Natural killer cell treated with Interleukin-12 subunit alpha and Interleukin-12 subunit beta and Interleukin-15 and Interleukin-18, amount 100 ng/mL, for 72 hours (primary cell): ENCODE measurements around the gene LRRC73. TPM values are rescaled to one million over a fixed set of nuclear protein-coding genes. Genes with fewer than 3 reads are reported as not detected.
A peak's percentile ranks its signal among the peaks of the same experiment; 100 is the strongest.
"Not testable (repeated sequence)": the region's sequence is repeated elsewhere in the genome, so short reads cannot be mapped to it uniquely, and the experiment has no call there.

Experiments
- ATAC-seq, 2 donors: fragments of 150-1000 bp; cut with Tn5 transposase in 1 of 2; sonication (Bioruptor Pico), chemical (Tn5 transposase) in 1 of 2; 2 replicates each; pipeline ENCODE4 v1.10.0; 2021
- DNase-seq: peaks from one replicate; pipeline ENCODE4 v3.0.0; 2022; ENCODE audit warnings: low spot score
- H3K27ac Mint-ChIP-seq, 2 donors: 1 replicate in 1 of 2; 2 replicates in 1 of 2; pipeline ENCODE4 v1.8.0; 2022; ENCODE audit warnings: mixed read lengths in 2 of 2, mild to moderate bottlenecking in 1 of 2, moderate library complexity in 1 of 2
- H3K27me3 Mint-ChIP-seq, 2 donors: 1 replicate in 1 of 2; 2 replicates in 1 of 2; pipeline ENCODE4 v1.8.0; 2022; ENCODE audit warnings: mixed read lengths in 2 of 2
- H3K36me3 Mint-ChIP-seq: one replicate; pipeline ENCODE4 v1.8.0; 2022; ENCODE audit warnings: mixed read lengths
- H3K4me1 Mint-ChIP-seq, 2 donors: 1 replicate in 1 of 2; 2 replicates in 1 of 2; pipeline ENCODE4 v1.8.0; 2022; ENCODE audit warnings: low read depth in 2 of 2, mixed read lengths in 2 of 2, mild to moderate bottlenecking in 1 of 2
- H3K4me3 Mint-ChIP-seq: one replicate; pipeline ENCODE4 v1.8.0; 2022; ENCODE audit warnings: mixed read lengths
- H3K9me3 Mint-ChIP-seq: 2 replicates; pipeline ENCODE4 v1.8.0; 2022; ENCODE audit warnings: mixed read lengths
- total RNA-seq, 2 donors: library from RNA; stranded (reverse); gene quantifications; one replicate each; pipeline ENCODE4 v1.2.3, GENCODE V29; 2022

LRRC73 gene
- total RNA-seq, 2 donors from 2014 or later, result 0.36 to 0.39 TPM

DNA sequence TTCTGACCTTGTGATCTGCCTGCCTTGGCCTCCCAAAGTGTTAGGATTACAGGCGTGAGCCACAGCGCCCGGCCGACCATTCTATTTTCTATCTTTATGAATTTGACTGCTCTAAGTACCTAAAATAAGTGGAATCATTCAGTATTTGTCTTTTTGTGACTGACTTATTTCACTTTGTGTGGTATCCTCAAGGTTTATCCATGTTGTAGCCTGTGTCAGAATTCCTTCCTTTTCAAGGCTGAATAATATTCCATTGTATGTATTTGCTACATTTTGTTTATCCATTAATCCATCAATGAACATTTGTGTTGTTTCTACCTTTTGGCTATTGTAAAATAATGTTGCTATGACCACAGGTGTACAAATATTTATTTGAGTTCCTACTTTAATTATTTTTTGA, 37.6 kb downstream of the LRRC73 start:
- DNase-seq, result no peak
- H3K4me1 Mint-ChIP-seq, result peaks cover 10 to 11% of the 10 kb centered on the region in 2 donors
- peaks cover 0 to 16% of the 10 kb centered on the region in 2 donors for H3K27me3 Mint-ChIP-seq
- H3K9me3 Mint-ChIP-seq, result no peaks in the 10 kb centered on the region
- ATAC-seq, result no peak
- H3K36me3 Mint-ChIP-seq, result no peaks in the 10 kb centered on the region
- no peak overlapping the region for H3K4me3 Mint-ChIP-seq
- H3K27ac Mint-ChIP-seq, result no peak overlapping the region

DNA sequence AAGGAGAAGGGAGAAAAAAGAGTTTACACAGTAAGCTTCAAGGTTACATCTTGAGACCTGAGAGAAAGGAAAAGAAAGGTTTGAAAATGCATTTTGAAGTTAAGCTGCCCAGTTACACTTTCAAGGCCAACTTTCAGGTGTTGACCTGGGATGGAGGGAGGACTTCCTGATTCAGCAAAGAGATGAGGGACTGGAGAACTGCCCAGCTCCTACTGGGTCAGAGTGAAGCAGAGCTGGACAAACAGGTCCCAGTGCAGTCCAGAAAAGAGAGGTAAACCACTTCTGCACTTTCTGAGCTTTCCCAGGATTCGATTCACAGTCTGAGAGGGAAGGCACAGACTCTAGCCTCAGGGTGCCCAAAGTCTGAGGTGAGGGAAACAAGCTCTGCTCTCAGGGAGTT, 38.7 kb downstream of the LRRC73 start:
- Mint-ChIP-seq H3K27me3 (peaks cover 6 to 21% of the 10 kb centered on the region in 2 donors), H3K4me3 (no peak overlapping the region), H3K4me1 (peaks cover 0 to under 1% of the 10 kb centered on the region in 2 donors), H3K9me3 (no peaks in the 10 kb centered on the region), H3K36me3 (no peaks in the 10 kb centered on the region), H3K27ac (no peak overlapping the region)
- no peak for DNase-seq
- no peak for ATAC-seq

- Mint-ChIP-seq H3K27ac (no peak overlapping the region), H3K4me3 (no peak overlapping the region), H3K9me3 (no peaks in the 10 kb centered on the region), H3K4me1 (no peaks in the 10 kb centered on the region), H3K27me3 (peaks cover 6 to 21% of the 10 kb centered on the region in 2 donors), H3K36me3 (no peaks in the 10 kb centered on the region)
- ATAC-seq (peak in 1 of 2 donors; percentile 33), DNase-seq (no peak)
Measured at GRCh38 chr6:43469947-43470346, 40.2 kb downstream of the LRRC73 start.

DNA sequence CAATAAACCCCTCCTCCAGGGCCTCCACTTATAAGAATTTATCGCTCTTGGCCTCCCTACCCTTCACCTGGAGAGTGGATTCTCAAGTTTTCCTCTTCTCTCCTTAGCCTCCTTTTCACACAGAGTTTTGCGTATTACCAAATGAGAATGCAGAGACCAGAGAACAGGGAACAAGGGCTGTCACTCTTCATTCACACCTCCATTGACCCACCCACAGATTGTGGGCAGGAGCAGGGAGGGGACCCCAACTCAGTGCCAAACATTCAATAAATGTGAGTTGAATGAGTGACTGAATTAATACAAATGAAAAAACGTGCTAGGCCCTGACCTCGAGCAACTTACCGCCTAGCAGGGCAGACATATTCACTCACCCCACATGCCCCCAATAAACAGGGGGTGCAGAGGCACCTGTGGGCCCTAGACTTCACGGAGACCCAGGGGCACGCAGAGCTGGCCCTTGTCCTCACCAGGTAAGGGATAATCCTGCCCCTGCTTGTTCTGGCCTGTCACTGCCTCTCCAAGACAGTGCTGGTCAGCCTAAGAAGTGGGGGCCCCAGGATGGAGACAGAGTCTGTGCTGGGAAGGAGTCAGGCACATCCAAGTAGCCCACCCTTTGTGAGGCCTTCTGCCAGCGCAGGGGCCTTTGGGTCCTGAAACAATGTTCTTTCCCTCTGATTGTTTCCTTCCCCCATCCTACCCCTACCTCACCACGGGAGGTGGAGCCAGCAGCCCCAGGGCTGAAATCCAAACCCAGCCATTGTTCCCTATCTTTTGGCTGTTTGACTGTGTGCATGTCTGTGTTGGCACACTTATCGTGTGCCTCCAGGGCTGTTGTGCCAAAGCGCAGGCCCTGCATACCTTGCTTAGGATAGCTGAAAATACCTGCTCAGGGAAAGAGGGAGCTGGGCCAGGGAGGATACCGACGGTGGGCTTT, 41.1 kb downstream of the LRRC73 start:
- H3K9me3 Mint-ChIP-seq, result no peaks in the 10 kb centered on the region

GRCh38 chr6:43468240-43468639, 41.9 kb downstream of the LRRC73 start:
- no peak overlapping the region for H3K4me3 Mint-ChIP-seq
- no peaks in the 10 kb centered on the region for H3K9me3 Mint-ChIP-seq
- no peaks in the 10 kb centered on the region for H3K4me1 Mint-ChIP-seq
- peaks cover 15 to 22% of the 10 kb centered on the region in 2 donors for H3K27me3 Mint-ChIP-seq
- no peak for ATAC-seq
- H3K27ac Mint-ChIP-seq, result no peak overlapping the region
- no peak for DNase-seq
- H3K36me3 Mint-ChIP-seq, result no peaks in the 10 kb centered on the region

More for the DNA sequence above, 41.1 kb downstream of the LRRC73 start:
- H3K4me3 Mint-ChIP-seq, result no peak overlapping the region
- H3K36me3 Mint-ChIP-seq, result no peaks in the 10 kb centered on the region
- DNase-seq, result no peak
- no peak overlapping the region for H3K27ac Mint-ChIP-seq
- H3K4me1 Mint-ChIP-seq, result no peaks in the 10 kb centered on the region
- H3K27me3 Mint-ChIP-seq, result peaks cover 11 to 21% of the 10 kb centered on the region in 2 donors
- no peak for ATAC-seq

DNA sequence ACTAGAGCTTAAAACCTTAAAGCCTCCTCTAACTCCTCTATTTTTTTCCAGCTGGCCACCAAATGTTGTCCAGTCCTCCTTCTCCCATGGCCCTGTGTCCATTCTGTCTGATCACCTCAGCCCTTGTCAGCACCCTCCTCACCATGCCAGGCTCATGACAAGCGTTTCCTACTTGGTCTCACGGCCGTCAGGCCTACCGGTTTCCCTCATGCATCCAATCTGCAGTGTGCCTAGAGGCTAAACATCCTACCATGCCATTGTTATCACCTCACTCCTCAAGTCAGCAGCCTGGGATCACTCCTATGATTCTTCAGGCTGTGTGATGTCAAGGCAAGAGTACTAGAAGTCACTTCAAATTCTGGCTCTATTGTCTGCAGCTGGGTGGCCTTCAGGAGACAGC, 42.4 kb downstream of the LRRC73 start:
- H3K9me3 Mint-ChIP-seq, result no peaks in the 10 kb centered on the region
- peaks cover 20 to 25% of the 10 kb centered on the region in 2 donors for H3K27me3 Mint-ChIP-seq
- H3K4me3 Mint-ChIP-seq, result no peak overlapping the region
- H3K36me3 Mint-ChIP-seq, result no peaks in the 10 kb centered on the region
- ATAC-seq (no peak), DNase-seq (no peak)
- no peak overlapping the region for H3K27ac Mint-ChIP-seq
- H3K4me1 Mint-ChIP-seq, result no peaks in the 10 kb centered on the region

DNA sequence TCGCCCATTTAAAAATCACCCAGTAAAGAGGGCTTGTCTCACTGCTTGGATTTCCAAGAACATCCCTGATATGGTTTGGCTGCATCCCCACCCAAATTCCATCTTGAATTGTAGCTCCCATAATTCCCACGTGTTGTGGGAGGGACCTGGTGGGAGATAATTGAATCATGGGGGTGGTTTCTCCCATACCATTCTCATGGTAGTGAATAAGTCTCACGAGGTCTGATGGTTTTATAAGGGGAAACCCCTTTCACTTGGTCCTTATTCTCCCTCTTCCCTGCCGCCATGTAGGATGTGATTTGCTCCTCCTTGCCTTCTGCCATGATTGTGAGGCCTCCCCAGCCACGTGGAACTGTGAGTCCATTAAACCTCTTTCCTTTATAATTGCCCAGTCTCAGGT, 42.9 kb downstream of the LRRC73 start:
- H3K4me1 Mint-ChIP-seq, H3K36me3 Mint-ChIP-seq, H3K9me3 Mint-ChIP-seq, H3K27ac Mint-ChIP-seq, H3K4me3 Mint-ChIP-seq, DNase-seq, ATAC-seq: not testable (repeated sequence)
- H3K27me3 Mint-ChIP-seq, result peaks cover 25 to 30% of the 10 kb centered on the region in 2 donors

GRCh38 chr6:43465948-43466347, 44.2 kb downstream of the LRRC73 start:
- Mint-ChIP-seq H3K4me1 (no peaks in the 10 kb centered on the region), H3K36me3 (no peaks in the 10 kb centered on the region), H3K27me3 (peaks cover 27 to 36% of the 10 kb centered on the region in 2 donors), H3K9me3 (no peaks in the 10 kb centered on the region), H3K4me3 (no peak overlapping the region), H3K27ac (no peak overlapping the region)
- DNase-seq (no peak), ATAC-seq (no peak)

GRCh38 chr6:43464337-43464736, 45.8 kb downstream of the LRRC73 start:
- Mint-ChIP-seq H3K4me3 (no peak overlapping the region), H3K9me3 (no peaks in the 10 kb centered on the region), H3K27me3 (peaks cover 23 to 36% of the 10 kb centered on the region in 2 donors), H3K27ac (no peak overlapping the region), H3K4me1 (no peaks in the 10 kb centered on the region), H3K36me3 (no peaks in the 10 kb centered on the region)
- DNase-seq (no peak), ATAC-seq (no peak)

- Mint-ChIP-seq H3K36me3 (no peaks in the 10 kb centered on the region), H3K9me3 (no peaks in the 10 kb centered on the region), H3K4me1 (no peaks in the 10 kb centered on the region), H3K27me3 (peaks cover 16 to 38% of the 10 kb centered on the region in 2 donors), H3K27ac (no peak overlapping the region), H3K4me3 (no peak overlapping the region)
- ATAC-seq (no peak), DNase-seq (no peak)
Measured at GRCh38 chr6:43461936-43462335, 48.2 kb downstream of the LRRC73 start.

GRCh38 chr6:43460032-43460431, 50.1 kb downstream of the LRRC73 start:
- Mint-ChIP-seq H3K36me3 (no peaks in the 10 kb centered on the region), H3K27ac (no peak overlapping the region), H3K27me3 (peaks cover 18 to 44% of the 10 kb centered on the region in 2 donors), H3K9me3 (no peaks in the 10 kb centered on the region), H3K4me1 (peaks cover 7 to 8% of the 10 kb centered on the region in 2 donors), H3K4me3 (no peak overlapping the region)
- DNase-seq (no peak), ATAC-seq (no peak)

DNA sequence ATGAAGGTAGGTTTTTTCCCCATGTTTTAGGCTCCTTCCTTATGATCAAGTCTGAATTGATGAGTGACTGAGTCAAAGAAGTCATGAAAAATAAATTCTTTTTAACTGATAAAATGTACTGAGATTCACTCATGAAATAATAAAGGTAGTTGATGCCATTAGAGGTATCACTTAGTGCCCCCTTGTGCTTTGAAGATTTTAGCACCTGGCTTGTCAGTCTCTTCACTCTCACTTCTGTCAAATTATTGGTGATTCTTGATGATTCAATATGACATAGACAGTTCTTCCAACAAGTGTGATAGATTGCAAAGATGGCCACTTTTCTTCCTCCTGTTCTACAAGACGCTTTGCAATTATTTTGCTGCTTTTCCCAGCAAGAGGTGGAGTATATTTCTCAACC, 50.6 kb downstream of the LRRC73 start:
- no peak overlapping the region for H3K27ac Mint-ChIP-seq
- H3K4me3 Mint-ChIP-seq, result no peak overlapping the region
- no peaks in the 10 kb centered on the region for H3K36me3 Mint-ChIP-seq
- ATAC-seq, result no peak
- H3K27me3 Mint-ChIP-seq, result peaks cover 18 to 44% of the 10 kb centered on the region in 2 donors
- H3K4me1 Mint-ChIP-seq, result peaks cover 8% of the 10 kb centered on the region in 2 donors
- no peak for DNase-seq
- H3K9me3 Mint-ChIP-seq, result no peaks in the 10 kb centered on the region

DNA sequence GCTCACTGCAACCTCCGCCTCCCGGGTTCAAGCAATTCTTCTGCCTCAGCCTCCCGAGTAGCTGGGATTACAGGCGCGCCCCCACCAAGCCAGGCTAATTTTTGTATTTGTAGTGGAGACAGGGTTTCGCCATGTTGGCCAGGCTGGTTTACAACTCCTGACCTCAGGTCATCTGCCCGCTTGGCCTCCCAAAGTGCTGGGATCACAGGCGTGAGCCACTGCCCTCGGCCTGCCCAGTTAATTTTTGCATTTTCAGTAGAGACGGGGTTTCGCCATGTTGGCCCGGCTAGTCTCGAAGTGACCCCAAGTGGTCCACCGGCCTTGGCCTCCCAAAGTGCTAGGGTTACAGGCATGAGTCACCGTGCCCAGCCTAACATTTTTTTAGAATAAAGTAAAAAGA, 52.0 kb downstream of the LRRC73 start:
- not testable (repeated sequence) for DNase-seq, H3K36me3 Mint-ChIP-seq, ATAC-seq, H3K9me3 Mint-ChIP-seq, H3K27ac Mint-ChIP-seq, H3K4me3 Mint-ChIP-seq
- H3K27me3 Mint-ChIP-seq, result peaks cover 16 to 34% of the 10 kb centered on the region in 2 donors
- H3K4me1 Mint-ChIP-seq, result peaks cover 13 to 16% of the 10 kb centered on the region in 2 donors

- H3K9me3 Mint-ChIP-seq, result no peaks in the 10 kb centered on the region
- DNase-seq (no peak), ATAC-seq (no peak)
- peaks cover 13 to 29% of the 10 kb centered on the region in 2 donors for H3K27me3 Mint-ChIP-seq
- peaks cover 13 to 16% of the 10 kb centered on the region in 2 donors for H3K4me1 Mint-ChIP-seq
- no peak overlapping the region for H3K27ac Mint-ChIP-seq
- H3K36me3 Mint-ChIP-seq, result no peaks in the 10 kb centered on the region
- no peak overlapping the region for H3K4me3 Mint-ChIP-seq
Measured at GRCh38 chr6:43457643-43458042, 52.5 kb downstream of the LRRC73 start.
